NCI-H446 (cell line): ENCODE measurements around the gene LRCH4.
"Not testable (repeated sequence)": the region's sequence is repeated elsewhere in the genome, so short reads cannot be mapped to it uniquely, and the experiment has no call there.

ENCODE experiments used
- DNase-seq, 2 experiments: peaks; one replicate each; lab custom pipeline; 2025; lab: John Stamatoyannopoulos, UW

The LRCH4 gene

DNA sequence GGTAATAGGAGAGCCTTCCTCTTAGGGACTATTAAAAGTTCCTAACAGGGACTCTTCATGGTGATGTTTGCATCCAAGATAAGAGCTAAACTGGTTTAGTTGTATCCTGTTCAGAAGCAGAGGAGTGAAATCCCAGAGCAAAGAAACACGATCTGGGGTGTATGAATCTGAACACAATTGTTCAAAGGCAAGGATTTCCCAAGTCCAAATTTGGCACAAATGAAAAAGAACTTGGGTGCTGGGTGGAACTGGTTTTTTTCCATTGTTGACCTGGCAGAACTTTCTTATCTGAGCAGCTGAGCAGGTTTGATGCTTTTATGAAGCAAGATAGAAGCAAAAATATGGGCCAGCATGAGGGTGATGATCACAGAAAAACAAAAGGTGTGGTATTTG, 41.0 kb downstream of the LRCH4 start:
- DNase-seq = no peak

DNA sequence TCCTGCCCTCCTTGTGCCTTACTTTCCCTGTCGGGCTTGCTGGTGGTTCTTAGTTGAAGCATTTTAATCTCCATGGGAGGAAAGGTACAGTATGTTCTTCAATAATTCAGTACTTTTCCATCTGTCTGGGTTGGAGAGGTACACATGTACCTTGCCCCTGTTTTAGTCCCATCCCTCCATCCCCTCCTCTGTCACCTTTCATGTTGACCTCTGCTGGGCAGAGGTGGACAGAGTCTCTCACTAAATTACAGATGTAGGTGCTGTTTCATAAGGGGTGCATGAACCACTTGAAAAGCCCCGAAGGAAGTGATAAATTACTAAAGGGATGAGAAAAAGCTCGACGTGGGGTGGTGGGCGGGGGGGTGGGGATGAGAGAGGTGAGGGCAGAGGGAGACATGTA, 41.5 kb downstream of the LRCH4 start:
- DNase-seq = no peak

DNA sequence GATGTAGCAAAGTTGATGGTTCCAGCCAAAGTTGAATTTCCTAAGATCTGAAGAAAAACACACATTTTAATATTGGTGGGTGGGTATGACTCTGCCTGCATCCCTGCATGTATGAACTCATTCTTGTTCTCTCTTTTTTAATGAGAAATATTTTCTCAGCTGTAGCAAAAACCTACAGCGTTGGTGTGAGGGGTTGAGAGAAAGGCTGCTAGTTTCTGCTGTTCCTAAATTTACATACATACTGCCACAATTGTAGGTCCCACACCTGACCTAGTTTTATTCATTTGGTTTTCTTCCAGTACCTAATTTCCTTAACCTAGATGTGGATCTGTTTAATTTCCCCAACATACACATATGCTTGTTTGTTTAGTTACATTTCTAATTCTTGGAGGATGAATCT, 42.3 kb downstream of the LRCH4 start:
- no peak for DNase-seq

DNA sequence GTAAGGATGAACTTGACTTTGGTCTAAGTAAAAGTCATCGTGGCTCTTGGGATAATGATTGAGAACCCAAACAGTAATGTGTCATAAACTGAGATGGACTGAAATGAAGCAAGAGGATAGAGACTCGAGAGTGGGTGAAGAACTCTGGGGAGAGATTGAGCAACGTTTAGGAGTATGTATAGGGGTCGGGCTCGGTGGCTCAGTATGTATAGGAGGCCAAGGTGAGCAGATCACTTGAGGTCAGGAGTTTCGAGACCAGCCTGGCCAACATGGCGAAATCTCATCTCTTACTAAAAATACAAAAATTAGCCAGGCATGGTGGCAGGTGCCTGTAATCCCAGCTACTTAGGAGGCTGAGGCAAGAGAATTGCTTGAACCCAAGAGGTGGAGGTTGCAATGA, 44.6 kb downstream of the LRCH4 start:
- not testable (repeated sequence) for DNase-seq

DNA sequence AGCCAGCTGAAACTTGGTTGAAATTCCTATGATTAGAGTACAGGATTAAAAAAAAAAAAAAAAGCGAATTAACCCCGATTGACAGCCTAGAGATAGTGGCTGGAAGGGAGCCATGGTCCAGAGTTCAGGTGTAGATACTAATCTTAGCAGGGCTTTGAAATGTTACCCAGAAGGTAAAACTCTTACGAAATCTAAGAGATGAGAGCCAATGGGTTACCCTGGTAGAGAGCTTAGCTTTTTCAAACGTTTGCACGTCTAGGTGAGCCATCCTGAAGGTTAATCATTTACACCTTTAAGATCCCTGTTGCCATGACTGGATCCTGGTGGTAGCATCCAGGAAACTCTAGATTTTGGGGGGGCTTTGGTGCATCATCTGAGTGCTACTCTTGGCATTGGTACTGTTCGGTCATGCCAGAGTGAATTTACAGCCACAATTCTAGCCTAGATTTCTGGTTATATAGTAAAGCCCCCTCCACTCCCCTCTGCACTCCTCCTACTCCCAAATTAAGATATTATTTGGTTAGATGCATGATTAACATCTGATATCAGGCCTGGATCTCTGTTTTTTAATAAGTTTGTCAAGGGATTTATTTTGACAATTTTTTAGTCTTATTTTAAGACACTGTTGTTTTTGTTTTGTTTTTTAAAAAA, 45.7 kb downstream of the LRCH4 start:
- no peak for DNase-seq

DNA sequence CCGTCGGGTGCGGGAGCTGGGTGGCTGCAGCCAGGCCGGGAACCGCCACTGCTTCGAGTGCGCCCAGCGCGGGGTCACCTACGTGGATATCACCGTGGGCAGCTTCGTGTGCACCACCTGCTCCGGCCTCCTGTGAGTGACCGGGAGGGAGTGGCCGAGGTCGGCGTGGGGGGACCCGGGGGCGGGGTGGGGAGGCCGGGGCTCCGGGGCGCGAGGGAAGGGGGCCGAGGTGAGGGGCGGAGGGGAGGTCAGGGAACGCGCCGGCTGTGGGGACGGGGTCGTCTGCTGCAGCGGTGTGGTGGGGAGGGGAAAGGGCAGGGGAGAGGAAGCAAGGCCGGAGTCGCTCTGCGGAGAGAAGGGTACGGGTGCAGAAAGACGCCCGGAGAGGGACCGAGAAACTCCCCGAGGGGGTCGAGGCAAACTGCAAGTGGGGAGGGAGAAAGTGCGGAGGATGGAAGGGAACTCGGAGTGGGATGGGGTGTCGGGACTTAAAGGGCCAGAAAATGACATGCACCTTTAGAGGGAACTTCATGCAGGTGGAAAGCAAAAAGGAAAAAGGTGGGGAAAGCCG, 46.4 kb downstream of the LRCH4 start:
- DNase-seq = no peak

DNA sequence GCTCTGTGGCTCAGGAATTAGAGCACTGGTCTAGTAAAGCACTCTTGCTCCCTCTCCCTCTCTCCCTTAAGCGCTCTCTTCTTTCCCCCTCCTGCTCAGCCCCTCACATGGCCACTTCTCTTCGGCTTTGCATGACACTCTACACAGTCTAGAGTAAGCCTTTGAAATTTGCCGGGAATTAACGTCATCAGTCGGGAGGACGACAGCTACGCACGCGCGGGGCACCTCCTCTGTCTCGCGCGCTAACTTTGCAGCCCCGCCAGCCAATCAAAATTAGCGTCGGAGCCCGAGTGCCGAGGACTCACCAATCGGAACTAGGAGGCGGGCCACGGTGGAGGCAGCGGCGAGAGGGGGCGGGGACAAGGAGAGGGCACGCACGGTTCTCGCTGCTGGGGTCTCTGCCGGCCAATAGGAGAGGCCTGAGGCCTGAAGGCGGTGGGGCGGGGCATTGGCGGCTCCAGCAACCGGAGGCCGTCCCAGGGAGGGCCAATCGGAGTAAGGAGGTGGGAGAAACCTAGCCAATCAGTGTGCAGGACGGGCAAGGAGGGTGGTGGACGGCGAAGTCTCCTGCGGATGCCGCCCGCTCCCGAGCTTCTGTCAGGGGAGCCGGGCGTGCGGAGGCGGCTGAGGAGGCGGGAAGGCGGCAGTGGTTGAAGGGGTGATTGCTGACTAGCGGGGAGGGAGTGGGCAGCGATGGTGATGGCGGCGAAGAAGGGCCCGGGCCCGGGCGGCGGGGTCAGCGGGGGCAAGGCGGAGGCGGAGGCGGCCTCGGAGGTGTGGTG, 47.1 kb downstream of the LRCH4 start, which contains the start of gene AGFG2:
AGFG2 (plus strand) TSS at position 550 of the 782 bp plus-strand sequence; CDS start at position 694, 144 bp downstream.
- DNase-seq = peak; percentile 96 to 99

DNA sequence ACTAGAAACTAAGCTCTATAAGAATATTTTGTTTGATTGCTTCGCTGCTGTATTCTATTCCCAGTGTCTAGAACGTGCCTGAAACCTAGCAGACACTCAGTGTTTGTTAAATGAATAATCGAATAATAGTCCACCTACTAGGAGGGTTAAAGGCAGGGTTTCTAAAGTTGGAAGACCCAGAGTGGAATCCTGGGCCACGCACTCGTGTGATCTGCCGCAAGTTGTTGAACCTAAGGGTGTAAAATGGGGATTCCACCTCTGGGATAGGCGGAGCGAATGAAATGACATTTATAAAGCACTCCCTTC, 47.6 kb downstream of the LRCH4 start:
- DNase-seq = no peak

DNA sequence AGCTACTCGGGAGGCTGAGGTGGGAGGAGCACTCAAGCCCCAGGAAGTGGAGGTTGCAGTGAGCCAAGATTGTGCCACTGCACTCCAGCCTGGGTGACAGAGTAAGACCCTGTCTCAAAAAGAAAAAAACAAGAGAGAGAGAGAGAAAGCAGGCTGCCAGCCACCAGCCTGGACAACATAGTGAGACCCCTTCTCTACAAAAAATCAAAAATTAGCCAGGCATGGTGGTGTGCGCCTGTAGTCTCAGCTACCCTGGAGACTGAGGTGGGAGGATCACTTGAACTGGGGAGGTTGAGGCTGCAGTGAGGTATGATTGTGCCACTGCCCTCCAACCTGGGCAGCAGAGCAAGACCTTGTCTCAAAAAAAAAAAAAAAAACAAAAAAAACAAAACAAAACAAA, 49.2 kb downstream of the LRCH4 start:
- DNase-seq = not testable (repeated sequence)

DNA sequence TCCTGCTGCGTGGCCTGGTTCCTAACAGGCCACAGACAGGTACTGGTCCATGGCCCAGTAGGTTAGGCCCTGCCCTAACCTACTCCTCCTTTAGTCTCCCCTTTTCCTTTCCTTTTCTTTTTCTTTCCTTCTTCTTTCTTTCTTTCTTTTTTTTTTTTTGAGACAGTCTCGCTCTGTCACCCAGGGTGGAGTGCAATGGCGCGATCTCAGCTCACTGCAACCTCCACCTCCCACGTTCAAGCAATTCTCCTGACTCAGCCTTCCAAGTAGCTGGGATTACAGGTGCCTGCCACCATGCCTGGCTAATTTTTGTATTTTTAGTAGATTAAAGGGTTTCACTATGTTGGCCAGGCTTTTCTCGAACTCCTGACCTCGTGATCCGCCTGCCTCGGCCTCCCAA, 49.9 kb downstream of the LRCH4 start:
- not testable (repeated sequence) for DNase-seq

DNA sequence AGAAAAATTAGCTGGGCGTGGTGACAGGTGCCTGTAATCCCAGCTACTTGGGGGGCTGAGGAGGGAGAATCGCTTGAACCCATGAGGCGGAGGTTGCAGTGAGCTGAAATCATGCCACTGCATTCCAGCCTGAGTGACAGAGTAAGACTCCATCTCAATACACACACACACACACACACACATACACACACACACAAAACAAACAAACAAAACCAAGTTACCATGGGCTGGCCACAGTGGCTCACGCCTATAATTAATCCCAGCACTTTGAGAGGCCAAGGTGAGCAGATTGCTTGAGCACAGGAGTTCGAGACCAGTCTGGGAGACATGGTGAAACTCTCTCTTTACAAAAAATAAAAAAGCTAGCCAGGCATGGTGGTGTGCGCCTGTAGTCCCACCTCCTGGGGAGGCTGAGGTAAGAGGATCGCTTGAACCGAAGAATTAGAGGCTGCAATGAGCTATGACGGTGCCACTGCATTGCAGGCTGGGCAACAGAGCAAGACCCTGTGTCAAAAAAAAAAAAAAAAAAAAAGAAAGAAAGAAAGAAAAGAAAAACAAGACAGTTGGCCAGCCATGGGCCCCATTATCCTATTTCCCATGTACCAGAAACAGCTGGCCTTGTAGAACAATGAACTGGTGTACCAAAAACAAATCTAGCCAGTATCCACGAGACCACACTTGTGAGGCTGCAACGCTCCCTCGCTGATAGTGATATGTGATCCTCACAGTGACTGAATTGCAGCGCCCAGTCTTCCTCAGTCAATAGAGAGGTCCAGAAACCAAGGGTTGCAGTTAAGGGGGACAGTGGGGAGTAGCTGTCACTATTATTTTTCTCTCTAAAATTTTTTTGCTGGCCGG, 53.5 kb downstream of the LRCH4 start:
- DNase-seq = no peak

DNA sequence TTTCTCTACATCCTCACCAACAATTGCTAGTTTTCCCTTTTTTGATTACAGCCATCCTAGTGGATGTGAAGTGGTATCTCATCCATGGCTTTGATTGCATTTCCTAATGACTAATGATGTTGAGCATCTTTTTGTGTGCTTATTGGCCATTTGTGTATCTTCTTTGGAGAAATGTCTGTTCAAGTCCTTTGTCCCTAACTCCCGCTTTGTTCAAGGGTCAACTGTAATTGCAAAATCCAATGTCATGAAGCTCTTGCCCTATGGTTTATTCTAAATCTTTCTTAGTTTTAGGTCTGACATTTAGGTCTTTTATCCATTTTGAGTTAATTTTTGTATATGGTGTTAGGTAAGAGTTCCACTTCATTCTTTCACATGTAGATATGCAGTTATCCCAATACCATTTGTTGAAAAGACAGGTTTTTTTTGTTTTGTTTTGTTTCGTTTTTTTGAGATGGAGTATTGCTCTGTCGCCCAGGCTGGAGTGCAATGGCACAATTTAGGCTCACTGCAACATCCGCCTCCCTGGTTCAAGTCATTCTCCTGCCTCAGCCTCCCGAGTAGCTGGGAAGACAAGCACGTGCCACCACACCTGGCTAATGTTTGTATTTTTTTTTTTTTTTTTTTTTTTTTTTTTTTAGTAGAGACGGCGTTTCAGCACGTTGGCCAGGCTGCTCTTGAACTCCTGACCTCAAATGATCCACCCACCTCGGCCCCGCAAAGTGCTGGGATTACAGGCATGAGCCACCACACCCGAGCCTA, 57.6 kb downstream of the LRCH4 start:
- DNase-seq = not testable (repeated sequence)
